ENCODE results near the gene DCAF6.

Gene DCAF6

GRCh38 chr1:167987174-167987573 lies 50.7 kb downstream of the DCAF6 start:
- Histone ChIP-seq H3K27me3 (ENCODE audit: insufficient read depth, poor library complexity, severe bottlenecking) (no peaks in the 10 kb centered on the region), H3K27ac (replicated peaks) (no peak overlapping the region), H3K4me3 (replicated peaks; ENCODE audit: insufficient read depth, low read length) (no peak overlapping the region)
- no peak for DNase-seq (ENCODE audit: low read depth in 1 of 2, low spot score in 1 of 2)
- no peak for TF ChIP-seq SPI1 (IDR thresholded peaks at IDR 0.05; ENCODE audit: borderline replicate concordance, low read depth)
- TF ChIP-seq, protein P1, sequence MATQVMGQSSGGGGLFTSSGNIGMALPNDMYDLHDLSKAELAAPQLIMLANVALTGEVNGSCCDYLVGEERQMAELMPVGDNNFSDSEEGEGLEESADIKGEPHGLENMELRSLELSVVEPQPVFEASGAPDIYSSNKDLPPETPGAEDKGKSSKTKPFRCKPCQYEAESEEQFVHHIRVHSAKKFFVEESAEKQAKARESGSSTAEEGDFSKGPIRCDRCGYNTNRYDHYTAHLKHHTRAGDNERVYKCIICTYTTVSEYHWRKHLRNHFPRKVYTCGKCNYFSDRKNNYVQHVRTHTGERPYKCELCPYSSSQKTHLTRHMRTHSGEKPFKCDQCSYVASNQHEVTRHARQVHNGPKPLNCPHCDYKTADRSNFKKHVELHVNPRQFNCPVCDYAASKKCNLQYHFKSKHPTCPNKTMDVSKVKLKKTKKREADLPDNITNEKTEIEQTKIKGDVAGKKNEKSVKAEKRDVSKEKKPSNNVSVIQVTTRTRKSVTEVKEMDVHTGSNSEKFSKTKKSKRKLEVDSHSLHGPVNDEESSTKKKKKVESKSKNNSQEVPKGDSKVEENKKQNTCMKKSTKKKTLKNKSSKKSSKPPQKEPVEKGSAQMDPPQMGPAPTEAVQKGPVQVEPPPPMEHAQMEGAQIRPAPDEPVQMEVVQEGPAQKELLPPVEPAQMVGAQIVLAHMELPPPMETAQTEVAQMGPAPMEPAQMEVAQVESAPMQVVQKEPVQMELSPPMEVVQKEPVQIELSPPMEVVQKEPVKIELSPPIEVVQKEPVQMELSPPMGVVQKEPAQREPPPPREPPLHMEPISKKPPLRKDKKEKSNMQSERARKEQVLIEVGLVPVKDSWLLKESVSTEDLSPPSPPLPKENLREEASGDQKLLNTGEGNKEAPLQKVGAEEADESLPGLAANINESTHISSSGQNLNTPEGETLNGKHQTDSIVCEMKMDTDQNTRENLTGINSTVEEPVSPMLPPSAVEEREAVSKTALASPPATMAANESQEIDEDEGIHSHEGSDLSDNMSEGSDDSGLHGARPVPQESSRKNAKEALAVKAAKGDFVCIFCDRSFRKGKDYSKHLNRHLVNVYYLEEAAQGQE (IDR thresholded peaks at IDR 0.05; ENCODE audit: insufficient replicate concordance, low read depth), result no peak
- no peak for TF ChIP-seq GABPA (IDR thresholded peaks at IDR 0.05; ENCODE audit: low read depth)
- no peak for TF ChIP-seq POLR2AphosphoS5 (IDR thresholded peaks at IDR 0.05; ENCODE audit: low read depth)
- TF ChIP-seq, protein P2, sequence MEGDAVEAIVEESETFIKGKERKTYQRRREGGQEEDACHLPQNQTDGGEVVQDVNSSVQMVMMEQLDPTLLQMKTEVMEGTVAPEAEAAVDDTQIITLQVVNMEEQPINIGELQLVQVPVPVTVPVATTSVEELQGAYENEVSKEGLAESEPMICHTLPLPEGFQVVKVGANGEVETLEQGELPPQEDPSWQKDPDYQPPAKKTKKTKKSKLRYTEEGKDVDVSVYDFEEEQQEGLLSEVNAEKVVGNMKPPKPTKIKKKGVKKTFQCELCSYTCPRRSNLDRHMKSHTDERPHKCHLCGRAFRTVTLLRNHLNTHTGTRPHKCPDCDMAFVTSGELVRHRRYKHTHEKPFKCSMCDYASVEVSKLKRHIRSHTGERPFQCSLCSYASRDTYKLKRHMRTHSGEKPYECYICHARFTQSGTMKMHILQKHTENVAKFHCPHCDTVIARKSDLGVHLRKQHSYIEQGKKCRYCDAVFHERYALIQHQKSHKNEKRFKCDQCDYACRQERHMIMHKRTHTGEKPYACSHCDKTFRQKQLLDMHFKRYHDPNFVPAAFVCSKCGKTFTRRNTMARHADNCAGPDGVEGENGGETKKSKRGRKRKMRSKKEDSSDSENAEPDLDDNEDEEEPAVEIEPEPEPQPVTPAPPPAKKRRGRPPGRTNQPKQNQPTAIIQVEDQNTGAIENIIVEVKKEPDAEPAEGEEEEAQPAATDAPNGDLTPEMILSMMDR (IDR thresholded peaks at IDR 0.05; ENCODE audit: insufficient read depth, low read length), result no peak

GRCh38 chr1:167991546-167991945 lies 55.1 kb downstream of the DCAF6 start:
- H3K4me3 ChIP-seq (replicated peaks; ENCODE audit: insufficient read depth, low read length), result no peak overlapping the region
- TF ChIP-seq, protein P1 (IDR thresholded peaks at IDR 0.05; ENCODE audit: insufficient replicate concordance, low read depth), result no peak
- TF ChIP-seq POLR2AphosphoS5 (IDR thresholded peaks at IDR 0.05; ENCODE audit: low read depth), result no peak
- no peak for TF ChIP-seq GABPA (IDR thresholded peaks at IDR 0.05; ENCODE audit: low read depth)
- TF ChIP-seq, protein P2 (IDR thresholded peaks at IDR 0.05; ENCODE audit: insufficient read depth, low read length), result no peak
- no peak for TF ChIP-seq SPI1 (IDR thresholded peaks at IDR 0.05; ENCODE audit: borderline replicate concordance, low read depth)
- no peaks in the 10 kb centered on the region for H3K27me3 ChIP-seq (ENCODE audit: insufficient read depth, poor library complexity, severe bottlenecking)
- no peak for DNase-seq (ENCODE audit: low read depth in 1 of 2, low spot score in 1 of 2)
- H3K27ac ChIP-seq (replicated peaks), result no peak overlapping the region

DNA sequence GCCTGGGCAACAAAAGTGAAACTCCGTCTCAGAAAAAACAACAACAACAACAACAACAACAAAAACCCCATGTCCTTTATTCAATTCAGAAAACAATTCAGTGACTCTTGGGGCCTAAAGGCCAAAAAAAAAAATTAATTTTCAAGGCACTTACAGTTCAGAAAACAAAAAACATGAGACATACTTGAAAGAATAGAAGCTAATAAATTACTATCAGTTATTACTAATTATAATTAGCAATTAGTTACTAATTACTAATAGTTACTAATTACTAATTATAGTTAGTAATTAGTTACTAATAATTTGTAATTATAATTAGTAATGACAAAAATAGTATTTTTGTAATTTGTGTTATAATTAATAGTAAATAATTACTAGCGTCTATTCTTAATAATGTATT lies 57.2 kb downstream of the DCAF6 start:
- TF ChIP-seq, protein P1 (IDR thresholded peaks at IDR 0.05; ENCODE audit: insufficient replicate concordance, low read depth), result no peak
- TF ChIP-seq GABPA (IDR thresholded peaks at IDR 0.05; ENCODE audit: low read depth) (no peak), SPI1 (IDR thresholded peaks at IDR 0.05; ENCODE audit: borderline replicate concordance, low read depth) (no peak), POLR2AphosphoS5 (IDR thresholded peaks at IDR 0.05; ENCODE audit: low read depth) (no peak)
- TF ChIP-seq, protein P2 (IDR thresholded peaks at IDR 0.05; ENCODE audit: insufficient read depth, low read length), result no peak
- Histone ChIP-seq H3K27ac (replicated peaks) (no peak overlapping the region), H3K4me3 (replicated peaks; ENCODE audit: insufficient read depth, low read length) (no peak overlapping the region), H3K27me3 (ENCODE audit: insufficient read depth, poor library complexity, severe bottlenecking) (no peaks in the 10 kb centered on the region)
- DNase-seq (ENCODE audit: low read depth in 1 of 2, low spot score in 1 of 2), result no peak
